Right hindlimb (tissue), 1 donor: ENCODE data around the gene ASF1B.

ENCODE experiments used
- DNase-seq: peaks from one replicate; pipeline ENCODE4 v3.0.0-alpha.2; 2018

The ASF1B gene

DNA sequence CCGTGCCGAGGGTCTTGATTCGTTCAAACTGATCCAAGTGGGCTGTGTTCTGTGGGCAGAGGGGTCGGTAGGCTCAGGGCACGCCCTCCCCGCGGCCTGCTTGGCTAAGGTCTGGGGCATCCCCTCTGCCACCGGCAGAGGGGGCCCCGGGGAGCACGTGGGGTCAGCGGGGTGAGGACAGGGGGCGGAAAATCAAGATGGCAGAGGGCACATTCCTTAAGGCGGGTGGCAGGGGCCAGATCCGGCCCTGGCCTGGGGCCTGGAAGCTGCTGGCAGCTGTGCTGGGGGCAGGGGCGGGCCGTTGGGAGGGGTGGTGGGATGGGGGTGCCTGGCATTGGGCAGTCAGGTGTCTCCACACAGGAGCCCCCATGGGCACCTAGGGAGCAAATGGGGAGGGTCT is 29.5 kb downstream of the ASF1B start:
- DNase-seq = peak; percentile 34

DNA sequence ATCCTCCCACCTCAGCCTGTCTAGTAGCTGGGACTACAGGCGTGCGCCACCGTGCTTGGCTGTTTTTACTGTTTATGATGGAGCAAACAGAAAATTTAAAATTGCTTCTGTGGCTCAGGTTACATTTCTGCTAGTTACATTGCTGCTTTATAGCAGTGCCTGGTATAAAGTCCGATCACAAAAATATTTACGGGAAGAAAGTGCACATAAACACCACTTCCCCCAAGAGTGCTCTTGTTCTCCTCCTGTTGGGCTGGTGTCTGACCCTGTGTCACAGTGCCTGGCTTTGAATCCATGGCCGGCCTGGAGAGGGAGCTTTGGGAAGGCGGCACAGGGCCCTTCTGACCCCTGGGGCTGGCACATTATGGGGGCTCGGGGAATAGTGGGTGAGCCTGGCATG is 30.7 kb downstream of the ASF1B start:
- peak; percentile 16 for DNase-seq

DNA sequence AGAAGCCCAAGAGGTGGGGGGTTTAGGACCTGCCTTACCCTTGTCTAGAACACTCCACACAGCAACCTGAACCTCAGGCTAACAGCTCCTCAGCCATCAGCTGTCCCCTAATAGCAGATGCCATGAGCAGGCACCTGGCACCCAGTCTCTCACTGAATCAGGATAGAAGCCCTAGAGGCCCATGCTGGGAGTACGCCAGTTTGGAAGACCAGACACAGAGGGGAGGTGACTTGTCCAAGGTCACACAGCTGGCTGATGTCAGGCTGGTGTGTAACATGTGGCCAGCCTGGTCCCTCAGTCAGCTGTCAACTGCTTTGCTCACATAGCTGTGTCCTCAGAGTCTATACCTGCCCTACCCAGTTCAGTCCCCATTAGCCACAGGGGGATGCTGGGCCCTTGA is 33.1 kb downstream of the ASF1B start:
- DNase-seq = peak; percentile 16

DNA sequence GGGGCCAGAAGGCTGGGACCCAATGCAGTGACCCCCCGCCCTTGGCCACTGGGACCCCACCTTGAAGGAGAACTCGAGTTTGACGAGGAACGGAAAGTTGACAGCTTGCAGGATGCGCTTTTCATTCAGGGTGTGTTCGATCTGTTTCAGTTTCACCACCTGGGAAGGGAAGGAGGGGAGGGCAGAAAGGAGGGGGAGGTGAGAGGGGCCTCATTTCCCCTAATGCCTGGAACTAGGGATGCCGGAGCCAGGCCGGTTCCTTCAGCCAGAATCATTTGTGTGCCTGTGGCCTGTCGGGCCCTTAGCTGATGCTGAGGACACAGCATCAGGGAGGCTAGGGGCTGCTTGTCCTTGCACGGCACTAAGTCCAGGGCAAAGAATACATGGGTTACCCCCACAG is 33.6 kb downstream of the ASF1B start:
- DNase-seq = peak; percentile 20

DNA sequence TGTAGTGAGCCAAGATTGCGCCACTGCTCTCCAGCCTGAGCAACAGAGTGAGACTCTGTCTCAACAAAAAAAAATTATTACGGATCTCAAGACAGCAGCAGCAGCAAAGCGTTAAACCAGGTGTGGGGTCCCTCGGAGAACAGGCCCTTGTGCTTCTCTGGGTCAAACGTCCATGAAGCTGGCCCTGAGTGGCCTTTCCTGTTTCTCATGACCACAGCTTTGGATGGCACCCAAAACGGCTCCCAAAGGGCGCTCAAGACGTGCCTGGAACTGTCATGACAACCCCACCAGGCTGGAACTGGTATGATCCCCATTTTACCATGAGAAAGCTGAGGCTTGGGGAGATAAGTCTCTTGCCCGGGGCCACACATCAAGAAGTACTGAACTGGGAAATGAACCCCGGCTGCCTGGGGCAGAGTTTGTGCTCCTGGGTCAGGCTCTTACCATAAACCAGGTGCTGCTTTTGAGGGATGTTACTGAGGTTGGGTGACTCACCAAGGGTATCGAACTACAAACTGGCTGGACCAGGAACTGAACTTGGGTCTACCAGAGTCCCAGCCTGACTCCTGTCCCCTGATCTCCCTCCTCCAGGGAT is 34.2 kb downstream of the ASF1B start:
- DNase-seq = peak; percentile 9

DNA sequence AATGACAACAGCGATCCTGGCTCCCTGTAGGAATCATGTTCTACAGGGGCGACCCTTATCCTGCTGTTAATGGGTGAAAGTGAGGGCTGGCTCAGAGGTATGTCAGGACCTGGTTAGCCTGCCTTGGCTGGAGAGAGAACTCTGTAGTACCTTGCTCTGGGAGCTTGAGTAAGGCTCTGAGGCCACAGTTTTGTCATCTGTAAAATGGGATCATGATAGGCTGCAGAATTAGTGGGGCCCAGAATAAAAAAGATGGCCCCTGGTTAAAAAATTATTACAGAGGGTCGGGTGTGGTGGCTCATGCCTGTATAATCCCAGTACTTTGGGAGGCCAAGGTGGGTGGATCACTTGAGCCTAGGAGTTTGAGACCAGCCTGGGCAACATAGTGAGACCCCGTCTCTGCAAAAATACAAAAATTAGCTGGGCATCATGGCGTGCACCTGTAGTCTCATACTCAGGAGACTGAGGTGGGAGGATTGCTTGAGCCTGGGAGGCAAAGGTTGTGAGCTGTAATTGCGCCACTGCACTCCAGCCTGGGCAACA is 35.3 kb downstream of the ASF1B start:
- DNase-seq = no peak

DNA sequence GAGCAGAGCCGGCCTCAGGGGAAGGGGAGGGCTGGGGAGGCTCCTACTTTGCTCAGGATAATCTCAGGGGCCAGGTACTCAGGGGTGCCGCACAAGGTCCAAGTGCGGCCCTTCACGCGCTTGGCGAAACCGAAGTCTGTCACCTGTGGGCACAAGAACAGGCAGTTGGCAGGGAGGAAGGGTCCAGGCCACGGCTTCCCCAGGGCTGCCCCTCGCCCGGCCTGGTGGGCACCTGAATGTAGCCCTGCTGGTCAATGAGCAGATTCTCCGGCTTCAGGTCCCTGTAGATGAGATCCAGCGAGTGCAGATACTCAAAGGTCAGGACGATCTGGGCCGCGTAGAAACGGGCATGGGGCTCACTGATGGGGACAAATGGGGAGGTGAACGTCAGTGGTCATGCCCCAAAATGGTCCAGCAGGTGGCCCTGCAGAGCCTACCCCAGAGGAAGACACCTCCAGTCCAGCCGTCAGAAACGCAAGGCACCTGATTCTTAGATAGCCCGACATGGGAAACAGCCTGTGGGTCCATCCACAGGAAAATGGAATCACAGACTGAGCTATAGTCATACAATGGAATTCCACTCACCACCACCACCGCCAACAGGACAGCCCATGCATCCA is 38.7 kb downstream of the ASF1B start:
- DNase-seq = no peak

DNA sequence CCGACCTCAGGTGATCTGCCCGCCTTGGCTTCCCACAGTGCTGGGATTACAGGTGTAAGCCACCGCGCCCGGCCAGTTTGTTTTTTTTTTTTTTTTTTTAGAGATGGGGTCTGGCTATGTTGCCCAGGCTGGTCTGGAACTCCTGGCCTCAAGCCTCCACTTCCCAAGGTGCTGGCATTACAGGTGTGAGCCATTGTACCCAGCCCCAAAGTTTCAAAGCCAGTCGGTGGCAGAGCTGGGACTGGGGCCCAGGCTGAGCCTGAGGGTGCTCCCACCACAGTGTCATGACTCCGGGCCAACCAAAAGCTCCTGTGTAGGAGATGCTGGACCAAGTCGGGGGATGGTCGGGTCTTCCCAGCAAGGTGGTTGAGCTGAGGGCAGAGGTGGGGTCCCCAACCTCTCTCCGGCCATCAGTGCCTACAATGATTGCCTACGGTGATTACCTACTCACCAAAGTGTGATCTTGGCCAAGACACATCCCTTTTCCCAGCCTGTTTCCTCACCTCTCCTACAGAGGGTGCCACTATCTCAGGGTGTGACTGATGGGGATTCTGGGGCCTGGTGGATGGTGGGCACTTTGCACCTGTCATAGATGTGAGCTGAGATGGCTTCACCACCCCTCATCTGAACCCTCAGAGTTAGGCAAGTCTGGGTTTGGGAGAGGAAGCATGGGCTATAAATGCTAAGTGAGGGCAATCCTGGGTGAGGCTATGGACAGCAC is 40.0 kb downstream of the ASF1B start:
- peak; percentile 16 for DNase-seq

DNA sequence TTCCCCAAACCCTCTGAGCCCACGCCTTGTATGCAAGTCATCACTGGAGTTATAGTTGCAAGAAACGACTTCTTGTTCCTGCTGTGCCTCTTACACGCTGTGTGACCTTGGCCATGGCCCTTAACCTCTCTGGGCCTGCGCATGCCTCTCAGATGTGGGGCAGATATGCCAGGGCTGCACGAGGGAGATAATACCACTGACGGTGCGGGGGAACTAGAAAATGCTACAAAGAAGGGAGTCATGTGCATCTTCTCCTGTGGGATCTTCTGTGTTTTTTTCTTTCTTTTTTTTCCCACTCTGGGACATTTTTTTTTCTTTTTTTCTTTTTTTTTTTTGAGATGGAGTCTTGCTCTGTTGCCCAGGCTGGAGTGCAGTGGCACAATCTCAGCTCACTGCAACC is 41.5 kb downstream of the ASF1B start:
- no peak for DNase-seq

DNA sequence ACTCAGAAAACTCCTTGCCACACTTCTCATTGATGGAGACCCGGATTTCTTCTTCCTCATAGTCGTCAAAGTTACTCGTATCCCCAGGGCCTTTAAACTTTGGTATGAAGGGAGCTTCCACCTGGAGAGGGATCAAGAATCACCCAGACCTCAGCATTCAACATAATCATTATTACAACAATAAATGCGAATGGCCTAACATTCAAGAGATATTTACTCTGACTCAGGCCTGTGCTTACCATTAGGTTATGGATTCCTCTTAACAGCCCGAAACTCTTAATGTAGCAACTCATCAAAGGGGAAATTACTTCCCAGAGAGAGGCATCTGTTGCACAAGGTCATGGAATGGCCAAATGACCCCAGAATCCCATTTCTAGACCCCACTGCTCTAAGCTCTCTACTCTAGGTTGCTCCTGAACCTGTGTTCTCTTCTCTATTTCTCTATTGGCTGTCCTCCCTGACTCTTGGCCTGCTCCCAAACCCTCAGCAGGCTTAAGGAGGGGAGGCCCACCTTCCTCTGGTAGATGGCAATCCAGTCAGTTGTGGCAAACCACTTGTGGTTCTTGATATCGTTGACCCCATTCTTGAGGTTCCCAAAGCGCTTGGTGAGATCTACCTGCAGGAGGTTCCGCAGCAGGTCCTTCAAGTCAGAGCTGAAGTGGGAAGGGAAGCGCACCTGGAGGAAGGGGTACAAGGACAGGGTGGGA is 43.1 kb downstream of the ASF1B start:
- no peak for DNase-seq

DNA sequence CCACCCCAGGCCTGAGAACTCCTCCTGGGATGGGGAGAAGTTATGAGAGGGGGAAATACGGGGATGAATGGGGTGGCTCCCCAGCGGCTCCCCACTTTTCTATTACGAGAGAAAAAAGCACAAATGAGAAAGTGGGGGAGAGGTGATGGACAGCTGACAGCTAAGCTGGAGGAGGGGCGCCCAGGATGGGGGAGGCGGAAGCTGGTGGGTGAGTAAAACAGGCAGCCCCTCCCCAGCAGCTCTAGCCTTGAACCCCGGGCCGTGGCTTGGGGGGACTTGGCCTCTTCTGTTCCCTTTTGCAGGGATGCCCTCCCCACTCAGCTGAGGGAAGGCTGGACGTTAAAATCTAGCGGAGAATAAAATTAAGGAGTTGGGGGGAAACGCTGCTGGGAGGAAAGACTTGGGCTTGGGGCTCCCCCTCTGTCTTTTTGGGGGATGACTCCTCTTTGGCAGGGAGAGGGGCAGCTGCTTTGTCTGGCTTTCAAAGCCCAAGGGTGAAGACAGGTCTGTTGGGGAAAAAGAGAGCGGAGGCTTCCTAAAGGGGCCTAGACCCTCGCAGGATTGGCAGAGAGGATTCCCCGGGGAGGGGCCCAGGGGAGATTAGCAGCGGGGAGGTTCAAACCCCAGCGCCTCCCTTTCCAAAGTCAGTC is 44.5 kb downstream of the ASF1B start:
- DNase-seq = no peak

DNA sequence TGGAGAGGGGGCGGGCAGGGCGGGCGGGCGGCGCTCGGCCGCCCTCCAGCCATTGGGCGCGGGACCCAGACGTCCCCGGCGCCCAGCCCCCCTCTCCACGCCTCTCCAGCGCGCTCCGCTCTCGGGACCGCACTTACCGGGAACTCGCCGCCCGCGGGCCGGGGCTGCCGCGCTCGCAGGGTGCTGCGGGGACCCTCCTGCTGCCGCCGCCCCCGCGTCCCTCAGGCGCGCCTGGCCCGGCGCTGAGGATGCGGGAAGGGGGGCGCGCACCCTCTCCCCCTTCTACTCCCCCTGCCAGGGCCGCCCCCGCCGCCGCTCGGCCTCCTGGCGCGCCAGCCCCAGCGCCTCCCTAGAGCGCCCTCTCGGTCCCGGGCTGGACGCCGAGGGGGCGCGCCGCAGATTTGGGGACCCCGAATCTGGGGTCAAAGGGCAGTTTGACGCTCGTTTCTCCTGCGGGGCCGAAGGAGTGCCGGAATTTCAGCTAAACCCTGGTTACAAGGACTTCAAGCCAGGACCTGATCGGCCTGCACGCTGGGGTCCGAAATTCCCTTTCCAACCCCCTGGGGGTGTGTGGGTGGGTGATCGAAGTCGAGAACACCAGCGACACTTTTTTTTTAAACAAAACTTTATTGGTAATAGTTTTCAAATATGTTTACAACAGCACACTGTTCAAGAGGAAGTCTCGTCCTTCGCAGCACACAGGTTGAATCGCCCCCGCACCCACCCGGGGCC is 45.1 kb downstream of the ASF1B start:
- peak; percentile 81 for DNase-seq

DNA sequence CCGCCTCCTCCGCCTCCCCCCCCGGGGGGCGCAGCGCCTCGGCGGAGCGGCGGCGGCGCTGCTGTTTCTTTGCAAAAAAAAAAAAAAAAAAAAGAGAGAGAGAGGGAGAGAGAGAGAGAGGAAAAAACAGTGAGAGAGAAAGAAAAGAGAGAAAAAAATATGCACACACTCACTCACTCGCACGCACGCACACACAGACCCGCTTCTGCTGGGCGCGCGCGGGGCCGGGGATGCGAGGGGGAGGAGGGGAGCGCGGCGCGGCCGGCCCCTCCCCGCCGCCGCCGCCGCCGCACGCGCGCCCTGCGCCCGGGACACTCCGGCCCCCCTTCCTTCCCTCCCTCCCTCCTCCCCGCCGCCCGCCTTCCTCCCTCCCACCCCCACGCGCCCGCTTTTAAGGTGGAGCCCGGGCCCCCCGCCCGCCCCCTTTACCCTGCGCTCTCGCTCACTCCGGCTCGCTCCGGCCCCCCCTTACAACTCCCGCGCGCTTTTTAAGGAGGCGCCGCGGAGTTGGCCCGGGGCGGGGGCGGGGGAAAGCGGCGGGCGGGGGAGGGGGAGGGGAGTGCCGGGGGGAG is 45.8 kb downstream of the ASF1B start, which contains the start of gene SAMD1:
Gene SAMD1 (minus strand): TSS at position 243 of the 572 bp plus-strand sequence.
- peak; percentile 95 for DNase-seq

DNA sequence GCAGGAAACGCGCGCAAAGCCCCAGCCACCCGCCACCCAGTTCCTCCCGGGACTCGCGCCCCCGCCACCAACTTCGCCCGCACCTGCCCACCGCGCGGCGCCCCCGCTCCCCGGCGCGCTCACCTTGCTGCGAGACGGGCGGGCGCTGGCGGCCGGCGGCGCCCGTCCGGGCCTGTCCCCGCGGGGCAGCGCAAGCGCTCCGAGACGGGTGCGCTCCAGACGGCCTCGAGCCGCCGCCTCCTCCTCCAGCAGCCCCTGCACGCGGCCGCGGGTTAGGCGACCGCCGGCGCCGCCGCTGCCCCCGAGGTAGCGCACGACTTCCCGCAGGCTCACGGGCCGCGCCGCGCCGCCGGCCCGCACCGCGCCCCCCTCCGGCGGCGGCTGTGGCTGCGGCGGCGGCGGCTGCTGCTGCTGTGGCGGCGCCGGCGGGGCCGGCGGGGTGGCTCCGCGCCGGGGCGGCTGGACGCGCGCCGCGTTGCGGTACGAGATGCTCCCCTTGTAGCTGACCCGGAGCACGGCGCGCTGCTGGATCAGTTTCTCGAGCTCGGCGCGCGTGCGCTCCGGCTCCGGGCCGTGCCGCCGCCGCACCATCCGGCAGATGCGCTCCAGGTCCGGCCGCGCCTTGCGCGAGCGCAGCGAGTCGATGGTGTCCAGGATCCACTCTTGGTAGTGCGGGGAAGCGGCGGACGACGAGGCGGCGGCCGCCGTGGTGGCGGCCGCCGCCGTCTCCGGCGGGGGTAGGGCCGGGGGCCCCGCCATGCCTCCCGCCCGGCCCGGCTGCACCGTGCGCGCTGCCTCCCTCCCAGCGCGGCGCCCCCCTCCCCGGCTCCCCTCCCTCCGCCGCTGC is 46.5 kb downstream of the ASF1B start:
- no peak for DNase-seq

DNA sequence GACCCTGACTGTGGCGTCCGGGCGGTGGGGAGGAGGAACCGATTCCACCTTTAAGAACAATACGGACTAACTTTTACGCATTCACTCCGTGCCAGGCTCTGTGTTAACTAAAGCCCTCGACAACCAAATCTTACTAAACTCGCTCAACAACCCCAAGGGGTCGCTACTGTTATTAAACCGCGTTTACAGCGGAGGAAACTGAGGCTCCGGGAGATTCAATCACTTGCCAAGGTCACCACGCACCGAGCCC is 47.1 kb downstream of the ASF1B start:
- DNase-seq = no peak

DNA sequence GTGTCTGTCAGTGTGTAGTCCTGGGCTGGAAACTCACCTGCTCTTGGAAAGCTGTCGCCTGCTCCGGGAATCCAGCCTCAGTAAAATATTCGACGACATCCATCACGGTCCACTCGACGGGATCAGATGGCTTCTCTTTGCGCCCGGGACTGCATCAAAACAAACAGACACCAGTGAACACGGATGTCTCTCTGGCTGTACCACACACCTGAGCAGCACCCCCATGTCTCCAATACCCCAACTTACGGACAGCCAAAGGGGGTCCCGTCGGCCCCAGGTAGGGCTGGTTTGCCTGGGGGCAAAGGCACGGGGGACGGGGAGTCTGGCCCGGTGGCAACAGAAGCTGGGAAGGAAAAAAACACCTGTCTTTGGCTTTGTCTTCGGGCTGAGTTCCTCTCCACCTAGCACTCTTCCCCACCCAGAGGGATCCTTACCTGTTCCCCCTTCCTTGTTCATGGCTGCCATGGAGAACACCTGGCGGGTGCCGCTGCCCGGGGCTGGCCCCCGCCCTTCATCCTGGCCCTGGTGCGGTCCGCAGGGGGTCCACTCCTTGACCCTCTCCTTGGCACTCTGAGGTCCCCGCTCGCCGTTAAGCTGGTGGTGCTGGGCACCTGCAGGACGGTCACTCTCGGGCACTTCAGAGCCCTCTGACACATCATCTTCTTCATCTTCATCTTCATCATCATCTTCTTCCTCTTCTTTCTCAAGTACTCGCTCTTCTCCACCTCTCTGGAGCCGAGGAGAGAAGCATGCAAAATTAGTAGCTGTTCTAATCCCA is 47.6 kb downstream of the ASF1B start:
- DNase-seq = no peak

DNA sequence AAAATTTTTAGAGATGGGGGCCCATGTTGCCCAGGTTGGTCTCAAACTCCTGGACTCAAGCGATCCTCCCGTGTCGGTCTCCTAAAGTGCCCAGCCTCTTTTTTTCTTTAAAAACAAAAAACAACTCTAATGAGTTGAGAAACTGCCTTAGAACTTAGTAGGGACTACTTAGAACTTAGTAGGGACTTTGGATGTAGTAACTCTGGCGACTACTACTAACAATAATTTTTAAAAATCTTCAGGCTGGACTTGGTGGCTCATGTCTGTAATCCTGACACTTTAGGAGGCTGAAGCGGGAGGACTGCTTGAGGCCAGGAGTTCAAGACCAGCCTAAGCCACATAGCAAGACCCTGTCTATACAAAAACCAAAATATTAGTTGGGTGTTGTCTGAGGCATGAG is 50.3 kb downstream of the ASF1B start:
- DNase-seq = no peak

DNA sequence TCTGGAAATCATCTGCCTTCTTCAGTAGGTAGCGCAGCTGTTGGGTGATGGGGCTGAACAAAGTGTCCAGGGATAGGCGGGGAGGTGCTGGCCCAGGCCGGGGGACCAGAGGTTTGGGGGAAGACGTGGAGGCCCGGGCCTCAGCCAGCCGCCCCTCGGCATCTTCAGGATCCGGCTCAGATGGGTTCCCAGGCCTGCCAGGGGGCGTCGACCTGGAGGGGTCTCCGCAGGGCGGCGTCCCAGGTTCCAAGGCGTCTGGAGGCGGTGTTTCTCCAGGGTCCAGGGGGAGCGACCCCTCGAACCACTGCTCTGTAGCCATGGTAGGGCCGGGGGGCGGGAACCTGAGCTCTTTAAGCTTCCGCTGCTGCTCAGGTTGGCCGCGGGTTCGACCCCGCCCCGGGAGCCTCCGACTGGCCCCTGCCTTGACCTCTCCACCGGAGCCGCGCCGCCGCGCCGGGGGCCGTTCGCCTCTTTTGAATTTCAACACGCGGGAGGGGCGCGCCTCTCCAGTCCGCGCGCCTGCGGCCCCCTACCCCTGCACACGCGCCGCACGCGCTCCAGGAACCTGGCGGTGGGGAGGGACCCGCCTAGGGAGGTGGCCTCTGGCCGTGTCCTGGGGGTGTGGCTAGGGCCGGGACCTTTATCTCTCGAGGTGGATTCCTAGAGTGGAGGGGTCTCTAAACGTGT is 50.9 kb downstream of the ASF1B start, which contains the start of gene C19orf67:
Gene C19orf67 (minus strand): TSS at position 475 of the 687 bp plus-strand sequence. CDS start 156 bp downstream, at position 319.
- no peak for DNase-seq

DNA sequence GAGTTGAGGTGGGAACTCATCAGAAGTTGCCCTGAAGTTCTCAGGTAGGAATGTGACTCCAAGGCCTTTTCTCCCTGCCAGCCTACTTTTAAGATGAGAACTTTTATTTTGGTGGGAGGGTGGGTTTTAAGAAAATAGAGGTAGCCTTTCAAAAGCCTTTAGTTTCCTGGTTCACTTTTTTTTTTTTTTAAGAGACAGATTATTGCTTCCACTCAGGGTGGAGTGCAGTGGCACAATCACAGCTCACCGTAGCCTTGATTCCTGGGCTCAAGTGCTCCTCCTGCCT is 53.8 kb downstream of the ASF1B start:
- DNase-seq = no peak
